ENCODE data around the gene PRICKLE2.

Gene PRICKLE2

GRCh38 chr3:64152676-64153466, 72.4 kb downstream of the PRICKLE2 start:
- DNase-seq = no peak

GRCh38 chr3:64152086-64152485, 73.2 kb downstream of the PRICKLE2 start:
- DNase-seq = no peak

DNA sequence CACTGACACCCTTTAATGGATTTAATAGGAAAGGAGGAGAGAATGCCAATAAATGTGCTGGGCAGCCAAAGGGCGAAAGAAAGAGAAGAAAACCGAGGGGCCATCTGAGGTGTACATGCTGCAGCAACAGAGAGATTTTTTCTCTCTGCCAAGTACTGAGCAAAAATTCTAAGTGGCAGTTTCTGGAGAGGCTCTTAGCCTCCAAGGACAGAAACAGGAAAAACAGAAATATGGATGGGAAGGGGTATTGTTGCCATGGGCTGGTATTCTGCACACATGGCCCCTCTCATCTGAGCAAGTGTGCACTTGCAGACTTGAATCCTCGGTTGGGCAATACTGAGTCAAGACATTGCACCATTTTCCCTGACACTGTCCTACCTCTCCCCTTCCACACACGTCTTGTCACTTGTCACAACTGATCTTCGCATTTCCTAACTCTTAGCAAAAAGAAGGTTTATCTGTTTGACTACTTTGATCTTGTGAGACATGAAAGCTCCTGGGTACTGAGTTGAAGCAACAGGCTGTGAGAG, 73.9 kb downstream of the PRICKLE2 start:
- no peak for DNase-seq

GRCh38 chr3:64150623-64151207, 74.6 kb downstream of the PRICKLE2 start:
- DNase-seq = no peak

DNA sequence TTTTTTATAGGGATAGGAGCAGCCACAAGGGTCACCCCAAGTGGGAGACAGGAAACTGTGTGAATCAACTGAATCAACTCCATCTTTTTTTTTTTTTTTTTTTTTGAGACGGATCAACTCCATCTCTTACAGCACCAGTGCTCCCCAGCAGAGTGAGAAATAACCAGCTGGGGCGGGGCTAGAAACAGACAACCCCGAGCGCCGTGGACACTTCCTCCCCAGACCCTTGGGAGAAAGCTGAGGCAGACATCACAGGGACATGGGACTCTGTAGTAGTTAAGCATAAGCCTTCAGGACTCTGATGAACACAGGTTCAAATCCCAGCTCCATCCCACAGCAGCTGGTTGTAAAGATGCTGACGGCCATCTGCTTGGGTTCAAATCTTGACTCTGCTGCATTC, 75.4 kb downstream of the PRICKLE2 start:
- no peak for DNase-seq

GRCh38 chr3:64148955-64149653, 76.2 kb downstream of the PRICKLE2 start:
- DNase-seq = no peak

DNA sequence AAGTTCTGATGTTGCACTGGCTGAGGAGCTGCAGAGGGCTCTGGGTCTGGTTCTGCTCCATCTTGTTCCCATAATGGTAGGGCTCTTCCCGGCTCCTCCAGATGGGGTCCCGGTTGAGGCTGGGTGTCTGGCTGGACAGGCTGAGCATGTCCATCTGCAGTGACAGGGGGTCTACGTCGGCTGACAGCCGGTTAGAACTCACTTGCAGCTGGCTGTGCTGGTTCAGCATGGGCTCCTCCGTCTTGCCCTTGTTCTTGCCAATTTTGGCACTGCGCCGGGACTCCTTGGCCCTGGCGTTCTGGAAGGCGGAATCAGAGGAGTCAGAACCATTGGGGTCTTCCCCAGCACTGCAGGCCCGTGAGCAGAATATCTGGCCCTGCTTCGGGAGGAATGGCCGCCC, 78.1 kb downstream of the PRICKLE2 start:
- no peak for DNase-seq

DNA sequence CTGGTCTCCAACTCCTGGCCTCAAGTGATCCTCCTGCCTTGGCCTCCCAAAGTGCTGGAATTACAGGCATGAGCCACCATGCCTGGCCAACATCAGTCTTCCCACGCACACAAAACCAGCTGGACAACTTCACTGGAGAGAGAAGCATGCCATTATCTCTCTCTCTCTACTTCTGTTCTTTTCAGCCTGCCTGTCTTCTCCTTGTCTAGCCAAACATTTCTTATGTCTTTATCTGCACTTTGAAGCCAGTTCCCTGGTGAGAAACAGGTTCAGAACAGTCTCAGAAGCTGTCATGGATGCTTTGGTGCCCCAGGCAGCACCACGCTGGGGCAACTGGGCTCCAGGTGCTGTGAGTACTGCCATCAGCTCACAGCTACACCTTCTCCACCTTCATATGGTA, 79.8 kb downstream of the PRICKLE2 start:
- DNase-seq = no peak

DNA sequence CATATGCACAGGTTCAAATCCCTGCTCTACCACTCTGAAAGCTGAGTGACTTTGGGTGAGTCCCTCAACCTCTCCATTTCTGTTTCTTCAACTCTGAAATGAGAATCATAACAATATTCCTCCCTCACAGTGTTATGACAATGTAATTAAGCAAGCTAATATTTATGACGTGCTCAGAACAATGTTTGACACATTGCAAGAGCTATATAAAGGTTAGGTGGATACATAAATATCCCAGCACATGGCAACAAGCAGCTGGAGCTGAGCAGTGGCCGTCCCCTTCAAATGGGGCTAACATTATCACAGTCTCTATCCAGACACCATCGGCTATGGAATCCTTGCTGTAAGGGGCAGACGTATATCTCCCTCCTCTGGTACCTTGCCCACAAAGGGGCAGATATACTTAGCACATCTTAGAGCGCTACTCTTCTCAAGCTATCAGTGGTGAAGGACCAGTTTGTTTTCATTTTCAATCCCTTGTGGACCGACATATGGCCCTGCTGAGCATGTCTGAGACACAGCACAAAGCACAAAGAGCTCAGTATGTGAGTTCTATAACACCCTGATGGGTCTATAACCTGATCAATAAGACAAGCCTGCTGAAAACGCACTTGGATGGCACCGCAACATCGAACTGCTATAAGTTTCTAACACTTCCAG, 80.9 kb downstream of the PRICKLE2 start:
- no peak for DNase-seq

DNA sequence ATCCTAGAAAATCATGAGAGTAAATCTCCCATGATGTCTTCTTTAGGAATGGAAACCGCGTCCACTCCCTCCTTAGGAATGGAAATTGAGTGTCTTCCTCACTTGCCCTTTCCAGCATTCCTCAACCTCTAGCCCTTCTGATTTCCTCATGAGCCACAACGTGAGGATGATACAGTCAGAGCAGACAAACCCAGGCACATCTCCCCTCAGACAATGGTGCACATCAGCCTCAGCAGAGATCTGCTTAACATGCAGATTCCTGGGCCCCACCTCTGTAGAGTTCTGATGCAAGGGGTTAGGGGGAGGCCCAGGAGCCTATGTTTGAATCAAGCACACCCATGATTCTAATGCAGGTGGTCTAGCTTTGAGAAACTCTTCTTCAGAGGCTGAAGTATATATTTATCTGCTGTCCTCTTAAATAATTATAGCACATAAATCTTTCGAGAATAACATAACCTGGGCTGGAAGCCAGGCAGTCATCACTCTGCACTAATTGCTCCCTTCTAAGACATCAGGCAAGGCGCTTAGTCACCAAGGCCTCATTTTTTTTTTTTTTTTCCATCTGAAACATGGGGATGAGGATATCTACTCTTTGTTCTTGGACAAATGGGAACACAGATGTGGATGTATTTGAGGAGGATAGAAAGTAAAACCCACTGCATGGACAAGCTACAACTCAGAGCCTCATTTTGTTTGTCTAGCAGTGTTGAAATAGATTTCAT, 81.7 kb downstream of the PRICKLE2 start:
- DNase-seq = no peak

DNA sequence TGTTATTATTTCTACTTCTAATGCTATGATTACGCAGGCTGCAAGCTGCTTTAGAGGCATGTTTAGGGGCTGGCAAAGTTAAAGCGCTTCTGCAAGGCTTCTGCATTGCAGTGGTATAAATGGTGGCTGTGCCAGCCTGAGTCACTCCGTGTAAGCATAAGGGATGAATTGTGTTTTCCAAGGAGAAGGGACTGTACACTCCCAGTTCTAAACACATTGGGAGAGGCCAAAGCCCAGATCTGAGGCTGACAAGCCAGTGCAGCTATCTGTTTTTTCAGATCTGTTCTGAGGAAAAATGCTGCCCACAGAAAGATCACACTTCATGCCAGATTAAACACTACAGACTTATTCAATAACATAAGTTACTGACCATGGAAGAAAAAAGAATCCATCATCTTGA, 83.8 kb downstream of the PRICKLE2 start:
- DNase-seq = no peak

DNA sequence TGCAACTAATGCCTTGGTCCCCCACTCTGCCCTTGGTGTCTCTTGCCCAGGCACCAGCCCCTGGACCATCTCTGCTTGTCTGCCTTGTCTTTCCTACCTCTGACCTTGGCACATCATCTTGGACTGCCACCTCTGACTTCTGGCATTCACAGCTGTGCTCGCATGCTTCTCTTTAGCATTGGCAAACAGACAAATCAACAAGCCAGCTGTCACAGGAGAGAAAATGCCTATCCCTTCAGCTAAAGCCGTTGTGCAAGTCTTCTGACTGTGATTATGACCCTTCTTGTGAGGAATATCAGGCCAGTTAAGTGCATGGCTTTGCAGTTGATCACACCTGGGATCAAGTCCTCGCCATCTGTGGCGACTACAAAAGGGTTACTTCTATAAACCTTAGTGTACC, 84.6 kb downstream of the PRICKLE2 start:
- no peak for DNase-seq

- DNase-seq = no peak
These were observed 86.5 kb downstream of the PRICKLE2 start for GRCh38 chr3:64138656-64139375.

DNA sequence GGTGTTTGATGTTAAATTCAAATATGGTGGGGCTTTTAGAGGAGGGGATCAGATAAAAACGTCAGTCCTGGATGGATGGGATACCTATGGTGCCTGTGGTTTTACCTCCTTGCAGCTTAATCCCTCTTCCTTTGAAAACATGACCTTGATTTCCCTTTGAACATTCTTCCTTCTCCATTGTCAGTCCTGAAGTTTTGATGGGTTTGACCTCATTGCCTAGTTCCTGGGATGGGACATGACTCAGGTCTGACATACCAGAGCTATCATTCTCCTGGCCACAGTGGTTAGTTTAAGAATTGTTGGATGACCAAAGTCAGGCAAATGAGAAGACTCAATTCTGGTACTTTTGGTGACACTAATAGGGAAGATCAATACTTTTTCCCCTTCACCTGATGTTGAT, 87.2 kb downstream of the PRICKLE2 start:
- no peak for DNase-seq

GRCh38 chr3:64134882-64135281, 90.4 kb downstream of the PRICKLE2 start:
- DNase-seq = no peak

GRCh38 chr3:64133987-64134386, 91.3 kb downstream of the PRICKLE2 start:
- no peak for DNase-seq

- DNase-seq = no peak
These were observed 92.0 kb downstream of the PRICKLE2 start for GRCh38 chr3:64133272-64133671.

GRCh38 chr3:64131725-64132469, 93.4 kb downstream of the PRICKLE2 start:
- DNase-seq = no peak

DNA sequence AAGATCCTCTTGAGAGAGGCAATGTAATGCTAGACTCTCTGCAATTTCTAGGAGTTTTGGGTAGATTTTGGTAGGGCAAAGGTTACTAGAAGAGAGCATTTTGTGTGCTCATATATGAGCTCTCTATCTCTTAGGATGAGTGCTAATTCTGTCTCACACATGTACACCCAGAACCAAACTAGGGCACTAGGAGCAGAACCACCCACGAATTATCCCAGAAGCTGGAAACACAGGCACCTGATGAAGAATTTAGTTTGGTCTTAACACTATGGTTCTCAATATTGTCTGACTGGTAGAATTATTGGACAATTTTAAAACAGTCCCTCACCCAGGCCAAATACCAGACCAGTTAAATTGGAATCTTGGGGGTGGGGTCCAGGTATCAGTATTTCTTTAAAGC, 94.8 kb downstream of the PRICKLE2 start:
- DNase-seq = no peak

DNA sequence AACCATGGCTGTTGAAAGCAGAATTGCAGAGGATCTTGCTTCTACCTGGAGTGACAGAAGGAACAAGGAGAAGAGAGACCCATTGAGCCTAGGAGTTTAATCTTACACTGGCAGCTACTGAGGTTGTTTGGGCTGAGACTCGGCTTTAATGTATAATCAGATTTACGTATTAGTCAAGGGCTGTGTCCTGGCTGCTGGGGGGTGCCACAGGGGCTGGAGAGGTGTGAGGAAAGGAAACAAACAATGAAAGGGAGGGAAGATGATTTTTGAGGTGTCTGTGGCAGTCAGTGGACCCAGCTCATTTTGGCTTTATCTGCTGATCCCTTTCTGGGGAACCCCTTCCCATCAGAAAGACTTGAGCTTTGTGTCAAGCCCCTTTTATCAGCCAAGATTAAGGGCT, 95.7 kb downstream of the PRICKLE2 start:
- no peak for DNase-seq

DNA sequence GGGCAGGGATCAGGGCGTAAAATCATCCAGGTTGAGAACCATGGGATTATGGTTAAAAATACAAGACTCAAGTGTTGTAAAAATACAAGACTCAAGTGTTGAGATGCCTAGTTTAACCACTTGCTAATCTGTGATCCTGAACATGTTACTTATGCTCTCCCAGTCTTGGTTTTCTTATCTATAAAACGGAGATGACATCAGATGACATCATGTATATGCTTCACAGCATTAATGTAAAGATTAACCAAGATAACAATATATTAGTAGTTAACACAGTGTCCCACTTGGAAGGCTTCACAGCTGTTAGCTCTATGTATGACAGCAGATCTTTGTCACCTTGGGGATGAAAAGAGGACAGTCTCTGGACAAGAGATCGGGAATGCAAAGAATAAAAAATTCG, 96.2 kb downstream of the PRICKLE2 start:
- no peak for DNase-seq
